ENCODE measurements around the gene RCAN3.
"Not testable (repeated sequence)": the region's sequence is repeated elsewhere in the genome, so short reads cannot be mapped to it uniquely, and the experiment has no call there.

The RCAN3 gene

GRCh38 chr1:24502709-24503058 is at the start of gene RCAN3:
Gene RCAN3, plus strand, starts transcription at chr1:24502836. Its CDS starts 11,537 bp downstream, at chr1:24514373.
- peak; percentile 74 to 87 for DNase-seq

GRCh38 chr1:24452922-24453485 is 49.6 kb upstream of the RCAN3 start:
- DNase-seq, result no peak

- no peak for DNase-seq
These were observed 48.0 kb upstream of the RCAN3 start for GRCh38 chr1:24454673-24455072.

GRCh38 chr1:24455272-24455671 is 47.4 kb upstream of the RCAN3 start:
- DNase-seq, result no peak

GRCh38 chr1:24457866-24458265 is 44.8 kb upstream of the RCAN3 start:
- no peak for DNase-seq

- peak; percentile 29 to 42 for DNase-seq
These were observed 42.9 kb upstream of the RCAN3 start for GRCh38 chr1:24459551-24460266.

GRCh38 chr1:24462128-24462527 is 40.5 kb upstream of the RCAN3 start:
- not testable (repeated sequence) for DNase-seq

- DNase-seq, result peak; percentile 51 to 71
These were observed 38.6 kb upstream of the RCAN3 start for GRCh38 chr1:24463776-24464735.

GRCh38 chr1:24465099-24465498 is 37.5 kb upstream of the RCAN3 start:
- DNase-seq, result no peak

- DNase-seq, result no peak
These were observed 37.0 kb upstream of the RCAN3 start for GRCh38 chr1:24465638-24466037.

GRCh38 chr1:24468685-24469316 is 33.8 kb upstream of the RCAN3 start:
- no peak for DNase-seq

- no peak for DNase-seq
These were observed 32.0 kb upstream of the RCAN3 start for GRCh38 chr1:24470592-24470991.

- no peak for DNase-seq
These were observed 29.9 kb upstream of the RCAN3 start for GRCh38 chr1:24472527-24473251.

GRCh38 chr1:24474193-24474592 is 28.4 kb upstream of the RCAN3 start:
- DNase-seq, result no peak

- DNase-seq, result no peak
These were observed 26.9 kb upstream of the RCAN3 start for GRCh38 chr1:24475700-24476099.

- no peak for DNase-seq
These were observed 26.1 kb upstream of the RCAN3 start for GRCh38 chr1:24476571-24476970.

GRCh38 chr1:24477309-24477708 is 25.3 kb upstream of the RCAN3 start:
- DNase-seq, result no peak

- DNase-seq, result no peak
These were observed 21.5 kb upstream of the RCAN3 start for GRCh38 chr1:24481101-24481500.

- no peak for DNase-seq
These were observed 20.6 kb upstream of the RCAN3 start for GRCh38 chr1:24481843-24482610.

- DNase-seq, result no peak
These were observed 19.2 kb upstream of the RCAN3 start for GRCh38 chr1:24483441-24483840.

GRCh38 chr1:24484199-24484598 is 18.4 kb upstream of the RCAN3 start:
- DNase-seq, result no peak

Measured in NCI-H187 (cell line).